A673 (cell line): ENCODE results near the gene STAP2. TPM values are rescaled to one million over a fixed set of nuclear protein-coding genes. Genes with fewer than 3 reads are reported as not detected.
A peak's percentile ranks its signal among the peaks of the same experiment; 100 is the strongest.
"Not testable (repeated sequence)": the region's sequence is repeated elsewhere in the genome, so short reads cannot be mapped to it uniquely, and the experiment has no call there.

Source experiments
- BruUV-seq: library from RNA; stranded (reverse); fragments of 400-500 nt; replicated peaks from 2 replicates; lab custom pipeline; 2021; lab: Mats Ljungman, UMichigan
- CTCF ChIA-PET: fragments of 300-600 bp; sonication (Branson Sonifier 250); formaldehyde crosslinking; loops from one replicate; lab custom pipeline; 2022; ENCODE audit warnings: antibody characterized with exemption; lab: Charles Lee
- POLR2A ChIA-PET: fragments of 300-600 bp; sonication (Branson Sonifier 250); formaldehyde crosslinking; loops from one replicate; lab custom pipeline; 2022; ENCODE audit warnings: antibody characterized with exemption; ENCODE audit not compliant: low non-redundant PET; lab: Charles Lee
- DNase-seq: peaks from one replicate; pipeline ENCODE4 v3.0.0-alpha.2; 2015; ENCODE audit warnings: low spot score
- H3K27ac ChIP-seq: fragments of 200-600 bp; sonication (generic); 2 replicates; pipeline ENCODE4 v1.5.1; 2016; ENCODE audit warnings: mixed run types, low read depth, mild to moderate bottlenecking, mixed read lengths, antibody characterized with exemption, low read length; ENCODE audit not compliant: poor library complexity, severe bottlenecking
- H3K27me3 ChIP-seq: fragments of 200-600 bp; sonication (generic); replicated peaks from 2 replicates; pipeline ENCODE4 v1.6.1; 2017; ENCODE audit warnings: mixed run types, low read depth, mild to moderate bottlenecking, mixed read lengths, antibody characterized with exemption, low read length; ENCODE audit not compliant: insufficient read depth, poor library complexity
- H3K36me3 ChIP-seq: fragments of 200-600 bp; sonication (generic); 2 replicates; pipeline ENCODE4 v1.6.1; 2016; ENCODE audit warnings: mixed run types, mild to moderate bottlenecking, mixed read lengths, antibody characterized with exemption, low read length; ENCODE audit not compliant: insufficient read depth, poor library complexity, severe bottlenecking
- H3K4me1 ChIP-seq: fragments of 200-600 bp; sonication (generic); 2 replicates; pipeline ENCODE4 v1.6.1; 2017; ENCODE audit warnings: mixed run types, mild to moderate bottlenecking, mixed read lengths, antibody characterized with exemption, low read length; ENCODE audit not compliant: insufficient read depth, poor library complexity, severe bottlenecking
- H3K4me3 ChIP-seq: fragments of 200-600 bp; sonication (generic); 2 replicates; pipeline ENCODE4 v1.5.1; 2016; ENCODE audit warnings: low read depth, mixed run types, mild to moderate bottlenecking, mixed read lengths, low read length; ENCODE audit not compliant: poor library complexity, severe bottlenecking
- H3K9me3 ChIP-seq: fragments of 200-600 bp; sonication (generic); 2 replicates; pipeline ENCODE4 v1.6.1; 2016; ENCODE audit warnings: mixed run types, low read depth, mild to moderate bottlenecking, mixed read lengths, antibody characterized with exemption, low read length; ENCODE audit not compliant: poor library complexity, severe bottlenecking
- EZH2 ChIP-seq: fragments of 200-600 bp; sonication (generic); IDR thresholded peaks from 2 replicates; pipeline ENCODE4 v1.6.1; 2017; ENCODE audit warnings: borderline replicate concordance, low read depth, mild to moderate bottlenecking, mixed read lengths, antibody characterized with exemption, low read length; ENCODE audit not compliant: poor library complexity, severe bottlenecking
- intact Hi-C: fragments of 100-400 bp; cut with micrococcal nuclease; formaldehyde crosslinking; loops from one replicate; pipeline ENCODE4 v1.10.0; 2022; ENCODE audit not compliant: unreplicated experiment
- total RNA-seq: library from RNA; stranded (reverse); gene quantifications from 2 replicates; pipeline ENCODE4 v1.2.3, GENCODE V29; 2021
- TF ChIP-seq, protein P1 (sequence below): fragments of 300-800, 200-600 bp; sonication (generic); conservative IDR thresholded peaks from 2 replicates; pipeline ENCODE4 v1.5.1; 2017; ENCODE audit warnings: low read depth, mild to moderate bottlenecking, antibody characterized with exemption, low read length, moderate library complexity, mixed read lengths

The STAP2 gene
- total RNA-seq, 1 experiment from 2014 or later, result 2.0 TPM

DNA sequence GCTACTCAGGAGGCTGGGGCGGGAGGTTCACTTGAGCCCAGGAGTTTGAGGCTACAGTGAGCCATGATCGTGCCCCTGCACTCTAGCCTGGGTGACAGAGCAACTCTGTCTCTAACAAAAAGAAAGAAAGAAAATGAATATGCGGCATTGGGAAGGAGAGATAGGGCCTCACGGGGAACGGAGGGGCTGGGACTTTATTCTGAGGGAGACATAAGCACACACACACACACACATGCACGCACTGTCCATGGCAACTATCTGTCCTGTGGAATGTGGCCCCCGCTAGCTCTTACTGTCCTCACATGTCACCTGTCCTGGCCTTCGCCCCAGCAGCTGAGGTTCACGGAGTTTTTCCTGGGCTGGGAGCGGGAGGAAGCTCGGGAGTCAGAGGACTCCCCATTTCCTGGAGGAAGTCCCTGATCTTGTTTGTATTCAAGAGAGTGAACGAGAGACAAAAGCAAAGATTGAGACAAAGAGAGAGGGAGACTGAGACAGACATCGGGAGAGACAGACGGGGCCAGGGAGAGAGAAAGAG is 654 bp downstream of the STAP2 start:
- H3K27ac ChIP-seq, result peak overlapping the region; percentile 37

DNA sequence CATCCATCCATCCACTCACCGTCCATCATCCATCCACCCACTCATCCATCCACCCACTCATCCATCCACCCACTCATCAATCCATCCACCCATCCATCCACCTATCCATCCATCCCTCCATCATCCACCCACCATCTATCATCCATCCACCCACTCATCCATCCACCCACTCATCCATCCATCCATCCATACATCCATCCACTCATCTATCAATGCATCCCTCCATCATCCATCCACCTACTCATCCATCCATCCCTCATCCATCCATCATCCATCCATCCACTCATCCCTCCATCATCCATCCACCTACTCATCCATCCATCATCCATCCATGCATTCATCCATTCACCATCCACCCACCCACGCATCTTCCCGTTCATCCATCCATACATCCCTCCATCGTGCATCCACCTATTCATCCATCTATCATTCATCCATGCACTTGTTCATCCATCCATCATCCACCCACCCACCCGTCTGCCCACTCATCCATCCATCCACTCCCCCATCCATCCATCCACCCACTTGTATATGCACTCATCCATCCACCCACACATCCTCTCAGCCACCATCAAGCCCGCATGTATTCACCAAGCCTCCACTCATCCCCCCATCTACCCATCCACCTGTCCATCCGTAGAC is 3.6 kb downstream of the STAP2 start:
- H3K27me3 ChIP-seq, result no peaks in the 10 kb centered on the region
- ChIA-PET POLR2A (no interaction called here), CTCF (no interaction called here)

More for the DNA sequence above, 654 bp downstream of the STAP2 start:
- intact Hi-C loops, result no loop called here
- Histone ChIP-seq H3K4me1 (peaks cover 8% of the 10 kb centered on the region), H3K27me3 (no peaks in the 10 kb centered on the region), H3K9me3 (no peaks in the 10 kb centered on the region), H3K36me3 (no peaks in the 10 kb centered on the region), H3K4me3 (no peak overlapping the region)
- CTCF ChIA-PET, result no interaction called here
- POLR2A ChIA-PET, result no interaction called here
- BruUV-seq, result no TSS peak
- no peak for DNase-seq
- TF ChIP-seq EZH2, result no peak
- TF ChIP-seq, protein P1, sequence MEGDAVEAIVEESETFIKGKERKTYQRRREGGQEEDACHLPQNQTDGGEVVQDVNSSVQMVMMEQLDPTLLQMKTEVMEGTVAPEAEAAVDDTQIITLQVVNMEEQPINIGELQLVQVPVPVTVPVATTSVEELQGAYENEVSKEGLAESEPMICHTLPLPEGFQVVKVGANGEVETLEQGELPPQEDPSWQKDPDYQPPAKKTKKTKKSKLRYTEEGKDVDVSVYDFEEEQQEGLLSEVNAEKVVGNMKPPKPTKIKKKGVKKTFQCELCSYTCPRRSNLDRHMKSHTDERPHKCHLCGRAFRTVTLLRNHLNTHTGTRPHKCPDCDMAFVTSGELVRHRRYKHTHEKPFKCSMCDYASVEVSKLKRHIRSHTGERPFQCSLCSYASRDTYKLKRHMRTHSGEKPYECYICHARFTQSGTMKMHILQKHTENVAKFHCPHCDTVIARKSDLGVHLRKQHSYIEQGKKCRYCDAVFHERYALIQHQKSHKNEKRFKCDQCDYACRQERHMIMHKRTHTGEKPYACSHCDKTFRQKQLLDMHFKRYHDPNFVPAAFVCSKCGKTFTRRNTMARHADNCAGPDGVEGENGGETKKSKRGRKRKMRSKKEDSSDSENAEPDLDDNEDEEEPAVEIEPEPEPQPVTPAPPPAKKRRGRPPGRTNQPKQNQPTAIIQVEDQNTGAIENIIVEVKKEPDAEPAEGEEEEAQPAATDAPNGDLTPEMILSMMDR, result no peak

DNA sequence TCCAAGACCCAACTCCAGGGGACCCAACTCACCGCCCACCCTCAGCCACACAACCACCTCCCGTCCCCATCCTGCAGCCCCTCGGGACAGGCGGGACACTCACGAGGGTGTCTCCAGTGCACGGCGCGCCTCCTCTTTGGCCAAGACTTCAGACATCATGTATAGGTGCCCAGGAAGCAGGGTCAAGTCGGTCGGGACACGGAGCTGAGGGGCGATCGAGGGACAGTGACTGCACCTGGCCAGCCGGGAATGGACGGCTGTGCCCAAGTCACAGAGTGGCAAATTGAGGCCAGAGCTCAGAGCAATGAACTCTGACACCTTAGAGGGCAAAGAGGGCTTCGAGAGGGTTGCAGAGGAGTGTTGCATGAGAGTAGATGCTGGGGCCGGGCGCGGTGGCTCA is 8.8 kb downstream of the STAP2 start:
- POLR2A ChIA-PET, result no interaction called here

More for the DNA sequence above, 3.6 kb downstream of the STAP2 start:
- Histone ChIP-seq H3K9me3 (no peaks in the 10 kb centered on the region), H3K27ac (no peak overlapping the region), H3K36me3 (no peaks in the 10 kb centered on the region), H3K4me1 (peaks cover 8% of the 10 kb centered on the region), H3K4me3 (no peak overlapping the region)
- no TSS peak for BruUV-seq
- no peak for DNase-seq
- TF ChIP-seq EZH2, result no peak
- TF ChIP-seq, protein P1, result no peak
- intact Hi-C loops, result no loop called here

DNA sequence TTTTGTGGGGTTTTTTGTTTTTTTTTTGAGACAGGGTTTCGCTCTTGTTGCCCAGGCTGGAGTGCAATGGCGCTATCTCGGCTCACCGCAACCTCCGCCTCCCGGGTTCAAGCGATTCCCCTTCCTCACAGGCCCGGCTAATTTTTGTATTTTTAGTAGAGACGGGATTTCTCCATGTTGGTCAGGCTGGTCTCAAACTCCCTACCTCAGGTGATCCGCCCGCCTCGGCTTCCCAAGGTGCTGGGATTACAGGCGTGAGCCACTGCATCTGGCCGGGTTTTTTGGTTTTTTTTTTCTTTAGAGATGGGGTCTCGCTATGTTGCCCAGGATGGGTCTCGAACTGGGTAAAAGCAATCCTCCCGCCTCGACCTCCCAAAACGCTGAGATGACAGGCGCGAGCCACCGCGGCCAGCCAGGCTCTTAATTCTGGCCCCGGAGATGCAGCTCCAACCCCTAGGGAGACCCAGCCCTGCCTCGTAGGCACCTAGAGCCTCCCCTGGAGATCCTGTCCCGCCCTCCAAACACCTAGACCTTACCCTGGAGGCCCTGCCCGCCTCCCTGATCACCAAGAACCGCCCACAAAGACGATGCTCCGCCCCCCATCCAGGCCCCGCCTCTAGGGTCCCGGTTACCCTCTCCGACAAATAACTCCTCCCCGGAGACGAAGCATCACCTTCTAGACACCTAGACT is 9.5 kb downstream of the STAP2 start:
- POLR2A ChIA-PET, intact Hi-C loops, H3K9me3 ChIP-seq, H3K27me3 ChIP-seq, H3K36me3 ChIP-seq: not testable (repeated sequence)
- TSS peak; percentile 51 for BruUV-seq
- CTCF ChIA-PET, result interaction anchor here (1.2 kb wide), 1 partner anchor 82 kb away, joined by 3 read pairs; the partner anchor contains the start of gene YJU2
- peaks cover 11% of the 10 kb centered on the region for H3K4me1 ChIP-seq
- H3K27ac ChIP-seq, result peak overlapping the region; percentile 54
- H3K4me3 ChIP-seq, result peak overlapping the region; percentile 58
- DNase-seq, result peak; percentile 37

More for the DNA sequence above, 8.8 kb downstream of the STAP2 start:
- Histone ChIP-seq H3K9me3 (no peaks in the 10 kb centered on the region), H3K4me3 (no peak overlapping the region), H3K27ac (no peak overlapping the region), H3K27me3 (no peaks in the 10 kb centered on the region), H3K4me1 (peaks cover 11% of the 10 kb centered on the region), H3K36me3 (no peaks in the 10 kb centered on the region)
- intact Hi-C loops, result no loop called here
- no peak for DNase-seq
- BruUV-seq, result no TSS peak
- no peak for TF ChIP-seq EZH2
- TF ChIP-seq, protein P1, result no peak
- CTCF ChIA-PET, result no interaction called here
